DND-41 (cell line): ENCODE measurements around the gene ITGA8.

Experiments used
- ATAC-seq: fragments of 200-7000 bp; cut with Tn5 transposase; 3 replicates; pipeline ENCODE4 v1.9.1; 2021; ENCODE audit warnings: low read depth; ENCODE audit not compliant: insufficient read depth
- DNase-seq: peaks from one replicate; pipeline ENCODE4 v3.0.0-alpha.2; 2020
- H2AFZ ChIP-seq: 2 replicates; pipeline ENCODE4 v1.6.0; 2012; ENCODE audit warnings: low read depth, low read length
- H3K27ac ChIP-seq: 2 replicates; pipeline ENCODE4 v1.5.1; 2012; ENCODE audit warnings: low read length, inconsistent platforms
- H3K27me3 ChIP-seq: fragments of 200-600 bp; sonication (generic); 2 replicates; pipeline ENCODE4 v1.6.0; 2012; ENCODE audit warnings: low read length, mild to moderate bottlenecking, inconsistent platforms; ENCODE audit not compliant: insufficient read depth, poor library complexity
- H3K36me3 ChIP-seq: 2 replicates; pipeline ENCODE4 v1.5.1; 2012; ENCODE audit warnings: low read length, inconsistent platforms; ENCODE audit not compliant: insufficient read depth
- H3K4me1 ChIP-seq: 2 replicates; pipeline ENCODE4 v1.5.1; 2012; ENCODE audit warnings: mild to moderate bottlenecking, low read length; ENCODE audit not compliant: insufficient read depth
- H3K4me2 ChIP-seq: 2 replicates; pipeline ENCODE4 v1.6.0; 2012; ENCODE audit warnings: mild to moderate bottlenecking, moderate library complexity, low read length, inconsistent platforms; ENCODE audit not compliant: insufficient read depth
- H3K4me3 ChIP-seq, 2 experiments: fragments of 200-600 bp in 1 of 2; shearing (Covaris generic) in 1 of 2; 2 replicates each; pipeline ENCODE4 v1.5.1; 2012 to 2016; ENCODE audit warnings: inconsistent platforms in 2 of 2, low read length in 2 of 2, mild to moderate bottlenecking in 2 of 2, low read depth in 1 of 2, moderate library complexity in 1 of 2
- H3K79me2 ChIP-seq: 2 replicates; pipeline ENCODE4 v1.6.0; 2012; ENCODE audit warnings: low read length, inconsistent platforms; ENCODE audit not compliant: insufficient read depth
- H3K9ac ChIP-seq: 2 replicates; pipeline ENCODE4 v1.6.0; 2012; ENCODE audit warnings: low read depth, mild to moderate bottlenecking, inconsistent platforms, low read length, moderate library complexity
- H3K9me3 ChIP-seq: 2 replicates; pipeline ENCODE4 v1.5.1; 2012; ENCODE audit warnings: low read length, moderate library complexity, mild to moderate bottlenecking, inconsistent platforms; ENCODE audit not compliant: insufficient read depth, severe bottlenecking
- H4K20me1 ChIP-seq: 2 replicates; pipeline ENCODE4 v1.6.0; 2012; ENCODE audit warnings: low read length; ENCODE audit not compliant: insufficient read depth
- CTCF ChIP-seq: IDR thresholded peaks from 2 replicates; pipeline ENCODE4 v1.5.1; 2012; ENCODE audit warnings: borderline replicate concordance, low read length, moderate library complexity, mild to moderate bottlenecking; ENCODE audit not compliant: poor library complexity, severe bottlenecking; ENCODE audit errors: extremely low read depth
- EZH2 ChIP-seq: IDR thresholded peaks from 3 replicates; pipeline ENCODE4 v1.6.1; 2012; ENCODE audit warnings: borderline replicate concordance, low read depth, mild to moderate bottlenecking, moderate library complexity, low read length, inconsistent platforms; ENCODE audit not compliant: severe bottlenecking

Gene ITGA8

GRCh38 chr10:15521328-15521903 is 198.3 kb downstream of the ITGA8 start:
- no peak for ATAC-seq
- H3K4me3 ChIP-seq = no peak overlapping the region
- H3K79me2 ChIP-seq = no peaks in the 10 kb centered on the region
- no peaks in the 10 kb centered on the region for H3K9me3 ChIP-seq
- no peak overlapping the region for H2AFZ ChIP-seq
- H3K27ac ChIP-seq = no peak overlapping the region
- no peaks in the 10 kb centered on the region for H4K20me1 ChIP-seq
- H3K36me3 ChIP-seq = no peaks in the 10 kb centered on the region
- H3K27me3 ChIP-seq = no peaks in the 10 kb centered on the region
- no peak for TF ChIP-seq EZH2
- TF ChIP-seq CTCF = no peak
- no peak overlapping the region for H3K4me2 ChIP-seq
- H3K4me1 ChIP-seq = no peaks in the 10 kb centered on the region
- no peak for DNase-seq
- no peak overlapping the region for H3K9ac ChIP-seq

GRCh38 chr10:15518250-15518649 is 201.5 kb downstream of the ITGA8 start:
- Histone ChIP-seq H3K9me3 (no peaks in the 10 kb centered on the region), H2AFZ (no peak overlapping the region), H4K20me1 (no peaks in the 10 kb centered on the region), H3K4me2 (no peak overlapping the region), H3K4me1 (no peaks in the 10 kb centered on the region), H3K36me3 (no peaks in the 10 kb centered on the region), H3K9ac (no peak overlapping the region), H3K27ac (no peak overlapping the region), H3K27me3 (no peaks in the 10 kb centered on the region), H3K79me2 (no peaks in the 10 kb centered on the region), H3K4me3 (no peak overlapping the region)
- TF ChIP-seq CTCF (no peak), EZH2 (no peak)
- ATAC-seq (no peak), DNase-seq (no peak)

GRCh38 chr10:15516256-15517085 is 203.3 kb downstream of the ITGA8 start:
- no peak for TF ChIP-seq CTCF
- TF ChIP-seq EZH2 = no peak
- H3K4me2 ChIP-seq = no peak overlapping the region
- no peaks in the 10 kb centered on the region for H3K4me1 ChIP-seq
- H3K4me3 ChIP-seq = no peak overlapping the region
- no peaks in the 10 kb centered on the region for H3K79me2 ChIP-seq
- H3K27me3 ChIP-seq = no peaks in the 10 kb centered on the region
- no peak for DNase-seq
- ATAC-seq = no peak
- H3K36me3 ChIP-seq = no peaks in the 10 kb centered on the region
- H4K20me1 ChIP-seq = no peaks in the 10 kb centered on the region
- no peak overlapping the region for H3K9ac ChIP-seq
- no peak overlapping the region for H2AFZ ChIP-seq
- H3K27ac ChIP-seq = no peak overlapping the region
- H3K9me3 ChIP-seq = no peaks in the 10 kb centered on the region
